Measurements from ENCODE around the gene KATNAL1.

- TF ChIP-seq, protein P1, sequence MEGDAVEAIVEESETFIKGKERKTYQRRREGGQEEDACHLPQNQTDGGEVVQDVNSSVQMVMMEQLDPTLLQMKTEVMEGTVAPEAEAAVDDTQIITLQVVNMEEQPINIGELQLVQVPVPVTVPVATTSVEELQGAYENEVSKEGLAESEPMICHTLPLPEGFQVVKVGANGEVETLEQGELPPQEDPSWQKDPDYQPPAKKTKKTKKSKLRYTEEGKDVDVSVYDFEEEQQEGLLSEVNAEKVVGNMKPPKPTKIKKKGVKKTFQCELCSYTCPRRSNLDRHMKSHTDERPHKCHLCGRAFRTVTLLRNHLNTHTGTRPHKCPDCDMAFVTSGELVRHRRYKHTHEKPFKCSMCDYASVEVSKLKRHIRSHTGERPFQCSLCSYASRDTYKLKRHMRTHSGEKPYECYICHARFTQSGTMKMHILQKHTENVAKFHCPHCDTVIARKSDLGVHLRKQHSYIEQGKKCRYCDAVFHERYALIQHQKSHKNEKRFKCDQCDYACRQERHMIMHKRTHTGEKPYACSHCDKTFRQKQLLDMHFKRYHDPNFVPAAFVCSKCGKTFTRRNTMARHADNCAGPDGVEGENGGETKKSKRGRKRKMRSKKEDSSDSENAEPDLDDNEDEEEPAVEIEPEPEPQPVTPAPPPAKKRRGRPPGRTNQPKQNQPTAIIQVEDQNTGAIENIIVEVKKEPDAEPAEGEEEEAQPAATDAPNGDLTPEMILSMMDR (IDR thresholded peaks at IDR 0.05): no peak
- no peak for TF ChIP-seq POLR2A (IDR thresholded peaks at IDR 0.05)
Measured at GRCh38 chr13:30329009-30329585, 21.7 kb upstream of the KATNAL1 start.

Measured in prostate gland (tissue), 2 donors.